KOPT-K1 (cell line): Measurements from ENCODE around the gene ZXDC.

Experiments
- H3K27ac ChIP-seq: fragments of 200-600 bp; sonication (generic); 2 replicates; pipeline ENCODE4 v1.5.1; 2016; ENCODE audit warnings: antibody characterized with exemption, mild to moderate bottlenecking, low read depth, low read length; ENCODE audit not compliant: poor library complexity, severe bottlenecking
- H3K36me3 ChIP-seq: fragments of 200-600 bp; sonication (generic); 2 replicates; pipeline ENCODE4 v1.5.1; 2017; ENCODE audit warnings: antibody characterized with exemption, mild to moderate bottlenecking, low read length, moderate library complexity; ENCODE audit not compliant: insufficient read depth
- H3K9me3 ChIP-seq: fragments of 200-600 bp; sonication (generic); 2 replicates; pipeline ENCODE4 v1.5.1; 2017; ENCODE audit warnings: antibody characterized with exemption, low read length, mild to moderate bottlenecking; ENCODE audit not compliant: insufficient read depth, poor library complexity, severe bottlenecking

The ZXDC gene

DNA sequence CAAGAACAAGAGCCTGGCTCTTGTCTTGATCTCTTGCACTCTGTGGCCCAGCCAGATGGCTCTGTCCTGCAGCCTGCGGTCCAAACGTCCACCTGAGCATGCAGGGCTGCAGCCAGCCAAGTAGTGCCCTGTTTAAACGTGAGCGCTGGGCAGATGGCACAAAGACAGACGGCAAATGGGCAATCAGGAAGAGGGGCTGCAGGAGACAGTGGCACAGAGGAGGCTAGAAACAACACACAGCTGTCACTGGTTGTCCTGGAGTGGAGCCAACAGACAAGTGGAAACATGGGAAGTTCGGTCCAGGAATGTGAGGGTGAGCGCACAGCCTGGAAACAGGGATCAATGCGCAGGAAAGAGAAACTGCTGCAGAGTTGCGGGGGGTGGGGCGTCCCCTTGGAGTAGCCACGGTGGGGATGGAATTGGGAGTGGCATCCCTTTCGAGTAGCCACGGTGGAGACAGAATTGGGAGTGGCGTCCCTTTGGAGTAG is 10.7 kb upstream of the ZXDC start:
- no peaks in the 10 kb centered on the region for H3K36me3 ChIP-seq
- H3K9me3 ChIP-seq = no peaks in the 10 kb centered on the region
- H3K27ac ChIP-seq = no peak overlapping the region

DNA sequence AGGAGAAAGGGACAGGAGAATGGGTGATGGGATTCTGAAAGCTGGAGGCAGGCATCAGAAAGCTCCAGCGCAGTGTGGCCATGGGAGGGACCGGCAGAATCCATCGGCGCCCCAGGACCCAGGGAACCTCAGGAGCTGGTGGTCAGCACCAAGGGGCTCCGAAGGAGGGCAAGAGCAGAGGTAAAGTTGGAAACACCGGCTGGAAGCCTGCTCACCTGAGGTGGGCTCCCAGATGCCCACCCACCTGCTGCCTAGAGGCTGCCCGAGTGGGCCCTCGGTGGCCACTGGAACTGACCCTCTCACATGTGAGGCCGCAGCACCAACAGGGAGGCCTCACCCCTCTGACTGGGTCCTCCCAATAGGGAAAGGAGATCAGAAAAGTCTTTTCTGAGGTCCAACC is 10.3 kb upstream of the ZXDC start:
- Histone ChIP-seq H3K9me3 (no peaks in the 10 kb centered on the region), H3K27ac (no peak overlapping the region), H3K36me3 (no peaks in the 10 kb centered on the region)

DNA sequence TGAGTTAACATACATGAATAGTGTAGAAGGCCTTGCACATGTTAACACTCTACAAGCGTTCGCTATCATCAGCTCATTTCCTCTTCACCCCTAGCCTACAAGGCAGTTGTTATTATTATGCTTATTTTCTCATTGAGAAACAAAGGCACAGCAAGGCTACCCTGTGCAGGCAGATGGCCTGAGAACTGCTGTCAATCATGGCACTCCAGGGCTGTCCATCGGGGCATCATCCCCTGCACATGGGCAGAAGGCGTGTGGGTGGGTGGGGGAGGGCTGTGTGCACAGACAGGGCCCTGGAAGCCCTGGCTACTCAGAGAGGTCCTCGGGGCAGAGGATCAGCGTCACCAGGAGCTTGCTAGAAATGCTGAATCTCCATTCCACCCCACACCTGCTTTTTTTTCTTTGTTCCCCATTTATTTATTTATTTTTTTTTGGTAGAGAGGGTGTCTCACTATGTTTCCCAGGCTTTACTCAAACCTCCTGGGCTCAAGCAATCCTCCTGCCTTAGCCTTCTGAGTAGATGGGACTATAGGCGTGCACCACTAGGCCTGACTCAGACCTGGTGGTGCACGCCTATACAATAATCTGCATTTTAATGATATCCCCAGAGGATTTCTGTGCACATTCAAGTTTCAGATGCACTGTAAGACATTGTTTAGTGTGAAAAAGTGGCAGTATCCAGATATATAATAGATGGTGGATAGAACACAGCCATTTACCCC is 9.6 kb upstream of the ZXDC start:
- Histone ChIP-seq H3K27ac (no peak overlapping the region), H3K9me3 (no peaks in the 10 kb centered on the region), H3K36me3 (no peaks in the 10 kb centered on the region)

DNA sequence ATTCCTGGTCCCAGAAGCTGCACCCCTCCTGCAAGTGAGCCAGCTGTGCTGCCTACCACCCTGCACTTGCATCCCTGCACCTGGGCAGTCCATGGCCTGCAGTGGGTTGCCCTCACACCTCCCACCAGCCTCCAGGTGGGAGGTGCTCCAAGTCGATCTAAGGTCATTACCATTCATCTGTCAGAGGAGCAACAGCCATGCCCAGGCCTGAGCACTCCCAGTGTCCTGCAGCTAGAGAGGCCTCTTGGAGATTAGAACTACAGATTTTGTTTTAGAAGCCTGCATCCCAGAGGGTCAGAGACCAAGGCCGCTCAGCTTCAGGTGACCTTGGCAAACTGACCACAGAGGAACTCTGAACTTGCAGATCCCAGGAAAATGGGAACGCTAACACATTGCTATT is 9.0 kb upstream of the ZXDC start:
- no peaks in the 10 kb centered on the region for H3K36me3 ChIP-seq
- H3K9me3 ChIP-seq = no peaks in the 10 kb centered on the region
- no peak overlapping the region for H3K27ac ChIP-seq

DNA sequence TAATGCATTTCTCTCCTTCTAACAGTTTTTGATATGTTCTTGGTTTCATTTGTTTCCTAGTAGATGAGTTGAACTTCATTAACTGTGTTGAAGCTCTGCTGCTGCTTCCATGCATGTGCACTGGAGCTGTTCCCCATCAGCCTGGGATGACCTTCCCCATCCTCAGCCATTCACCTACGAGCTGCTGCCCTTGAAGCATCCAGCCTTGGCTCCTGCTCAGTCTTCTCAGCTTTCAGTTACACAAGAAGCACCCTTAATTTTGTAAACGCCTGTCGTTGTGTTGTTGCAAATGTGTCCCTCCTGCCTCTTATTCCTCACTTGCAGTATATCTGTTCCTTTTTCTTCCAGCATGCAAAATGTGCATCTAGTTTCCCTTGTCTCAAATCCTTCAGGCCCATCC is 8.5 kb upstream of the ZXDC start:
- no peak overlapping the region for H3K27ac ChIP-seq
- no peaks in the 10 kb centered on the region for H3K36me3 ChIP-seq
- no peaks in the 10 kb centered on the region for H3K9me3 ChIP-seq

DNA sequence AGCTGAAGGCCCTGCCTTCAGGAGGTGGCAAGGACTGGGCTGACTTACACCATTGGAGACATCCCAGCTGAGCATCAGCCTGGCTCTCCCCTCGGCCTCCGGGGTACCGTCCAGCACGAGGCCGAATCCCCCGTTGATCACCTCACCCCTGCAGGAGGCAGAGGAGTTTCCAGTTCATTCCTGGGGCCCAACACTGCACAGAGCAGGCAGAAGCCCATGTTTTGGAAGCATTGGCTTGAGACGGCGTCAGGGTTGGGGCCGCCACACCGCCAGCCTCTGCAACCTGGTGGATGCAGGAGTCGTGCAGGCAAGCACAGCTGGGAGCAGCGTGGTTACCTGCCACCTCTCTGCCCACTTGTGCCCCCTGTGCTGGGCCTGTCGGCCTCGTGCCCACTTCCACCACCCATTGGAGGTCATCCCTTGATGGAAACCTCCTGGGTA is 7.7 kb upstream of the ZXDC start:
- Histone ChIP-seq H3K36me3 (no peaks in the 10 kb centered on the region), H3K27ac (no peak overlapping the region), H3K9me3 (no peaks in the 10 kb centered on the region)

DNA sequence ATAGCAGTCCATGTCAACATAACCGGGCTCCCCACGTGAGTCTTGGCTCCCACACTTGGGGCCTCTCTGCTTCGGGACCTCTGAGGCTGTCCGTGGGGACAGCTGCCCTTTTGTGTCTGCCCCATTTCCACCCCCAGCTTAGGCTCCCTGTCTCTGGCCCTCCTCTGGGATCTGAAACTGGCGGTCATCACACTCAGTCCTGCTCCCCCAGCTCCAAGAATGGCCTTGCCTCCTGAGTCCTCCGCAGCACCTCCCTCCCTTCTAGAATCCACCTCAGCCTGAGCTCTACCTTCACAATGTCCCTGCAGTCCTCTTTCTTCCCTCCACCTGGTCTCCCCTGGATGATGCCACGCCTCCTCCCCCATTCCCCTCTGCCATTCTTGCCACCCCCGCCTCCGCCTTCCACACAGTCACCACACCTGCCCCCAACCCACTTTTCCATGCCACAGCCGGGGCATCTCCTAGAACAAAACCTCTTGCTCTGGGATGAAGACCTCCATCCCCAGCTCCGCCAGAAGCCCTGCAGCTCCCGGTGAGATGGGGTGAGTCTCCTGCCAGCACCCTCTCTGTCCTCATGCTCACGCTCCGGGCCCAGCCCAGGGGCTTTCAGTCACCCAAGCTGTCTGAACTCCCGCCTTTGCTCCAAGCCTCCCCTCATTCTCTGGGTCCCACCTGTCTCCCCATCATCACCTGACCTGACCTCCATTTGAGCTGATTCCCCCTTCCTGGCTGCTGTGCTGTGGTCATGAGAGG is 7.0 kb upstream of the ZXDC start:
- Histone ChIP-seq H3K36me3 (no peaks in the 10 kb centered on the region), H3K9me3 (no peaks in the 10 kb centered on the region)

DNA sequence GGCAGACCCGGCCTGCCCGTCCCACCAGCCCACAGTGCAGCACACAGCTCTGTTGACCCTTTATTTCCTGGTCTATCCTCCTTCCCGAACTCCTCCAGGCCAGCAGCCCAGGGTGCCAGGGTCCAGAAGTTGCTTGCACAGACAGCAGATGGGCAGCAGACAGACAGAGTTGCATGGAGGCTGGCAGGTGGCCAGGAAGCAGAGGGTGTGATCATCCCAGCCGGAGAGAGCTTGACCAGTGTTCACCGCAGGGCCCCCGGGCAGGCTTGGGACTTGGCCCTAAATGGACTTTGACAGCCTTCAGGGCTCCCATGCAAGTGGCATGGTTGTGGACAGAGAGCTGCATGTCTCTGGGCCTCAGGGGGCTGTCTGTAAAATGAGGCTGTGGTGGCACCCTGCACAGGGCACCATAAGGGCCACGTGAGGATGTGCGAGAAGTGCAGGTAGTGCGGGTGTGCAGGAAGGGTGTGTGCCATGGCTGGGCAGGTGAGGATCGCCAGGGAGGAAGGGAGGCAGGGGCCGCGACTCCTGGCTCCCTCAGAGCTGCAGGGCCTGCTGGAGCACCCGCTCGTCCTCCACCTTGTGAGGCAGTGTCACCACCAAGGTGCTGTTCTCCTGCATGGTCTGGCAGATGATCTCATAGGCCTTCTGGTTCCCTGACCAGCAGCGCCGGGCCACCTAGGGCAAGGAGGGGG is 6.3 kb upstream of the ZXDC start:
- H3K27ac ChIP-seq = no peak overlapping the region
- no peaks in the 10 kb centered on the region for H3K36me3 ChIP-seq
- no peaks in the 10 kb centered on the region for H3K9me3 ChIP-seq

More for the DNA sequence above, 7.0 kb upstream of the ZXDC start:
- no peak overlapping the region for H3K27ac ChIP-seq

DNA sequence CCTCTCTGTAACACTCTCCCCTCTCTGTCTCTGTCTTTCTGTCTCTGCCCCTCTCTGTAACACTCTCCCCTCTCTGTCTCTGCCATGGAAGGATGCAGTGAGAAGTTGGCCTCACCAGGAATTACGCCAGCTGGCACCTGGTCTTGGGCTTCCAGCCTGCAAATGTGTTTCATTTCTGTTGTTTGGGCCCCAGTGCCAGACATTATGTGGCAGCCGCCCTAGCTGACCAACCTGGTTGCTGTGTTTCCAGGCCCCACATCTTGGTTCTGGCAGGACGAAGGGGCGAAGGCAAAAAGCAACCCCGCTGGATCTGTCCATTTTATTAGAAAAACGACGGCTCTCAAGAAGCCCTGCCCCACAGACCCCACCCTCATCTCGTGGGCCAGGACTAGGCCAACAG is 5.2 kb upstream of the ZXDC start:
- Histone ChIP-seq H3K27ac (no peak overlapping the region), H3K36me3 (no peaks in the 10 kb centered on the region), H3K9me3 (no peaks in the 10 kb centered on the region)

DNA sequence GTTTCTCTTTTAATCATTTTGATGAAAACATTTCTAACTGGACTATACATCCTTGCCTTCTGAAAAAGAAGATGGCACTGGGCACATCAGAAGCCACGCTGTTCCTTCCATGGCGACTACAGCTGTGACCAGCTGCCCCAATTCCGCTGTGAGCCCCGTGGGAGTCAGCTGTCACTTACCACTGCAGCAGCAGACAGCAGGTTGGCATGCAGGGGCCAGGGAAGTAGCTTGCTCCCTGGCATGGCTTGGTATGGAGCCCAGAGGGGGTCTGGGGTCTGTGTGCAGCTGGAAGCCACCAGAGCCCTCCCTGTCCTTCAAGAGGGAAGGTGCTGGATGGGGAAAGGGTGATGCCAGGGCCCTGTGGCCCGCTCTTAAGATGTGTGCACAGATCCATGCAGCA is 4.5 kb upstream of the ZXDC start:
- H3K9me3 ChIP-seq = no peaks in the 10 kb centered on the region
- no peaks in the 10 kb centered on the region for H3K36me3 ChIP-seq
- H3K27ac ChIP-seq = no peak overlapping the region

DNA sequence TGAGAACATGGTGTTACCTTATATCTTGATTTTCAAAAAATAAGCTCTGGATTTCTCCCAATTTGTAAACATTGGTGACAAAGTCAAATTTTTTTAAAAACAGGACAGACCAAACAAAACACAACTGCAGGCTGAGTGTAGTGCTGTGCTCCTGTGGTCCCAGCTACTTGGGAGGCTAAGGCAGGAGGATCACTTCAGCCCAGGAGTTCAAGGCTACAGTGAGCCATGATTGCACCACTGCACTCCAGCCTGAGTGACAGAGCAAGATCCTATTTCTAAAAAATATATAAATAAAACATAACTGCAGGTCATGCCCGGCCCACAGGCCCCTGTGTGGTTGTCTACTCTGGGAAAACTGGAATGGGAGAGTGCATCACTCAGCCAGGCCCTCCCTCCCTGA is 4.0 kb upstream of the ZXDC start:
- H3K9me3 ChIP-seq = no peaks in the 10 kb centered on the region
- no peaks in the 10 kb centered on the region for H3K36me3 ChIP-seq
- no peak overlapping the region for H3K27ac ChIP-seq

DNA sequence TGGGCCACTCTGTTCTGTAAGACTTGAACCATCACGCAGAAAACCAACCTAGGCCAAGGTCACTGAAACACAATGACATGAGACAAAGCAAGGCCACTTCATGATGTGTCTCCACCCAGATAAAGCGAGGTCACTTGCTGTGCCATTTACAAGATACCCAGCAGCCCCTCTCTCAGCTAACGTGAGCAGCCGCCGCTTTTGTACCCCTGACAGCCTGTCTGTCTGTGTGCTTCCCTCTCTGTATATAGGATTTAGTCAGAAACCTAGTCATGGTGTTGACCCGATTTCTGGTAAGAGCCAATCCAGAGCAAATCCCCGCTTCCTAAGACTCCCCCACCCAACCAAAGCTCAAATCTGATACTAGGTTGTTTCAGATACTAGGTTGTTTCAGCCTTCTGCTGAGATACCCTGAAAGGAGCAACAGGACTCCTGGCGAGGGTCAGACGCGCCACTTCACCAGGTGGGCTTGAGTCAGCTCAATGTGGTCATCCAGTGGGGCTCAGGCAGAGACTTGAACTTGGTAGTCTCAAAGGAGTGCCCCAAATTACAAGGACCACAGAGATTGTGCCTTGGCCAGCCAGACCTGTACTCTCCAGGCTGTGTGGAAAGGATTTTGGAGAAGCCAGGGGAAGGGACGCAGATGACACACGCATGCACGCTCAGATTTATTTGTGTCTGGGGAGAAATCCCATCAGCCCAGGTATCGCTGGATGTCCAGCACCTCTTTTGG is 3.1 kb upstream of the ZXDC start:
- 0 out of 2 replicates have a peak, but pooled peaks cover under 1% of the 10 kb centered on the region for H3K36me3 ChIP-seq
- H3K27ac ChIP-seq = no peak overlapping the region
- no peaks in the 10 kb centered on the region for H3K9me3 ChIP-seq

DNA sequence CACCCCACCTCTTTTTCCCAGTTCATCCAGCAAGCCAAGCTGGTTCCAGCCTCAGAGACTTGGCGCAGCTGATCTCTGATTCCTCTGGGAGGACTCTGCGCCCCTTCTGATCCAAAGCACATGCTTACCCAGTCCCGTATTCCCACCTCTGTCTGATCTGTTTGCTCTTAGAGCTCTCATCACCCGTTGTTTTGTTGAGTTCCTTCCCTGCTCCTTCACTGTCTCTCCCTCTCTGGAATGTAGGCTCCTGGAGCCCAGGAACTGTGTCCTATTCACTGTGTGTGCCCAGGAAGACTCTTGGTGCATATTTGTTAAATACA is 1.3 kb upstream of the ZXDC start:
- peaks cover 18% of the 10 kb centered on the region for H3K36me3 ChIP-seq
- no peaks in the 10 kb centered on the region for H3K9me3 ChIP-seq
- H3K27ac ChIP-seq = no peak overlapping the region

DNA sequence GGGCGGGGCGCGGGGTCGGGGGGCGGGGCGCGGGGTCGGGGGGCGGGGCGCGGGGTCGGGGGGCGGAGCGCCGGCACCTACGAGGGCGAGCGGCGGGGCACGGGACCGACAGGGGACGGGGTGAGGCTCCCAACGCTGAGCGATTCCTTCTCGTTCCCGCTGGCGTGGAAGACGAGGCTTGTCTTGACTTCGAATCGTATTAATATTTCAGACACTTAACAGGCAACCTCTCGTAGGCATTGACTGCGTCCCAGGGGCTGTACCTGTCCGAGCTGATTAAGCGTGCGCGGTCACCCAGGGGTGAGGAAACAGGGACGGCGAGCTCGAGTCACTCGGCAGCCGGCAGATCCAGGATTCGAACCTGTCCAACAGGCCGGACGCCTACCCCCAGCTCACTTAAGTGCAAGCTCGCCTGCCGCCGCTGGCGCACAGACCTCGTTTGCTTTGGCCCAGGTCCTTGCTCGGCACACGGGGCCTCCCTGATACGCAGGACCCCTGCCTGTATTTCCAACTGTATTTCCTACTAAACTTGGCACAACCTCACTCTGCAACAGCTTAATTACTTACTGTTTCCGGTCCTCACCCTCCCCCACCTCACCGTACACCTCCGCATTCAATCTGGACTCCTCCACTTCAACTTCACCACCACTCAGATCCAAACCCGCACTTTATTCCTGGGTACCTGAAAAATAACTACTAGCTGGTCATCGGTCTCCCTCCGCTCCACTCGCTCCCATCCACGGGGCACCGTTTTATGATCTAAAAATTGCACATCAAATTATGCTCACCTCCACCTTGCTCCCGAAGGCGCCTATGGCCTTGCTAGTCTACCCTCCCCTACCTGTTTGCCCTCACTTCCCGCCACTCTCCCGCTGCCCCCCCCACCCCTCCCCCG is 722 bp upstream of the ZXDC start:
- Histone ChIP-seq H3K9me3 (no peaks in the 10 kb centered on the region), H3K27ac (no peak overlapping the region), H3K36me3 (peaks cover 24% of the 10 kb centered on the region)
